Type B pancreatic cell (in vitro differentiated cells): ENCODE data around the gene QKI. TPM values are rescaled to one million over a fixed set of nuclear protein-coding genes. Genes with fewer than 3 reads are reported as not detected.
A peak's percentile ranks its signal among the peaks of the same experiment; 100 is the strongest.

ENCODE experiments used
- DNase-seq: peaks from one replicate; pipeline ENCODE4 v3.0.0; 2021; ENCODE audit warnings: mixed read lengths; ENCODE audit not compliant: unreplicated experiment; ENCODE audit errors: extremely low spot score
- H3K27ac Mint-ChIP-seq: 2 replicates; pipeline ENCODE4 v1.8.0; 2021; ENCODE audit warnings: mild to moderate bottlenecking, mixed read lengths
- H3K27me3 Mint-ChIP-seq: 2 replicates; pipeline ENCODE4 v1.8.0; 2021; ENCODE audit warnings: mixed read lengths
- H3K36me3 Mint-ChIP-seq: 2 replicates; pipeline ENCODE4 v1.8.0; 2021; ENCODE audit warnings: mixed read lengths
- H3K4me1 Mint-ChIP-seq: one replicate; pipeline ENCODE4 v1.8.0; 2021; ENCODE audit warnings: mixed read lengths; ENCODE audit not compliant: unreplicated experiment
- H3K4me3 Mint-ChIP-seq: 2 replicates; pipeline ENCODE4 v1.8.0; 2021; ENCODE audit warnings: mild to moderate bottlenecking, mixed read lengths
- H3K9me3 Mint-ChIP-seq: 2 replicates; pipeline ENCODE4 v1.8.0; 2021; ENCODE audit warnings: mixed read lengths
- CTCF ChIP-seq: fragments of 200-600 bp; sonication (generic); conservative IDR thresholded peaks from 2 replicates; pipeline ENCODE4 v1.5.0; 2021; ENCODE audit warnings: antibody characterized with exemption, mild to moderate bottlenecking
- total RNA-seq: library from RNA; stranded (reverse); gene quantifications from 2 replicates; pipeline ENCODE4 v1.2.1, GENCODE V29; 2021; ENCODE audit warnings: low replicate concordance

The QKI gene
- total RNA-seq, 1 donor from 2014 or later: 150 TPM

- Mint-ChIP-seq H3K27me3 (no peaks in the 10 kb centered on the region), H3K9me3 (peaks cover 12% of the 10 kb centered on the region), H3K4me1 (no peaks in the 10 kb centered on the region), H3K4me3 (no peak overlapping the region), H3K27ac (no peak overlapping the region), H3K36me3 (peaks cover 11% of the 10 kb centered on the region)
- no peak for DNase-seq
- no peak for TF ChIP-seq CTCF
These were observed 81.7 kb downstream of the QKI start for GRCh38 chr6:163496205-163496604.

GRCh38 chr6:163500105-163500504, 85.6 kb downstream of the QKI start:
- DNase-seq: no peak
- H3K4me3 Mint-ChIP-seq: no peak overlapping the region
- TF ChIP-seq CTCF: no peak
- H3K4me1 Mint-ChIP-seq: no peaks in the 10 kb centered on the region
- peaks cover 29% of the 10 kb centered on the region for H3K36me3 Mint-ChIP-seq
- no peaks in the 10 kb centered on the region for H3K27me3 Mint-ChIP-seq
- peaks cover 31% of the 10 kb centered on the region for H3K9me3 Mint-ChIP-seq
- H3K27ac Mint-ChIP-seq: no peak overlapping the region

- peak; percentile 53 for TF ChIP-seq CTCF
- Mint-ChIP-seq H3K27ac (no peak overlapping the region), H3K36me3 (peaks cover 36% of the 10 kb centered on the region), H3K4me3 (no peak overlapping the region), H3K27me3 (no peaks in the 10 kb centered on the region), H3K9me3 (peaks cover 38% of the 10 kb centered on the region), H3K4me1 (no peaks in the 10 kb centered on the region)
- DNase-seq: no peak
These were observed 86.5 kb downstream of the QKI start for GRCh38 chr6:163501026-163501425.

- Mint-ChIP-seq H3K9me3 (peaks cover 39% of the 10 kb centered on the region), H3K27me3 (no peaks in the 10 kb centered on the region), H3K4me3 (no peak overlapping the region), H3K4me1 (no peaks in the 10 kb centered on the region), H3K36me3 (peaks cover 38% of the 10 kb centered on the region), H3K27ac (no peak overlapping the region)
- TF ChIP-seq CTCF: no peak
- DNase-seq: no peak
These were observed 86.9 kb downstream of the QKI start for GRCh38 chr6:163501439-163501838.

- H3K4me3 Mint-ChIP-seq: no peak overlapping the region
- TF ChIP-seq CTCF: no peak
- DNase-seq: no peak
- no peaks in the 10 kb centered on the region for H3K4me1 Mint-ChIP-seq
- H3K27me3 Mint-ChIP-seq: no peaks in the 10 kb centered on the region
- peaks cover 51% of the 10 kb centered on the region for H3K36me3 Mint-ChIP-seq
- H3K9me3 Mint-ChIP-seq: peaks cover 33% of the 10 kb centered on the region
- H3K27ac Mint-ChIP-seq: no peak overlapping the region
These were observed 90.6 kb downstream of the QKI start for GRCh38 chr6:163504984-163505640.
